Heart left ventricle (tissue), 13 donors: ENCODE data around the gene RFX3.

Source experiments
- POLR2A ChIP-seq, 2 donors: fragments of 450-650 bp; IDR thresholded peaks; one replicate each; pipeline ENCODE4 v1.6.1; 2017; ENCODE audit warnings: antibody characterized with exemption in 2 of 2, mild to moderate bottlenecking in 2 of 2, moderate library complexity in 2 of 2
- TF ChIP-seq, protein P1 (sequence below), 12 donors: fragments of 200-600 bp; sonication (generic) in 4 of 12; IDR thresholded peaks; one replicate each; pipeline versions ENCODE4 v1.5.0 to v1.8.0; 2018 to 2022; ENCODE audit warnings: antibody characterized with exemption in 12 of 12, mild to moderate bottlenecking in 5 of 12
- donor health status: ischemic (EF 13 %, LVEDD 7.1; RV severe dilation, severe dysfunction).
- donor health status: DM: no; HTN: yes; CAD: no.
- donor health status: DM: no; HTN: no; CAD: no.
- donor health status: ischemic (EF 25% LVEDD 6.9; RV normal size, moderate dysfunction).
- donor health status: ischemic (EF 25% LVEDD 5.7; RV mildly dilated, moderate dysfunction).
- donor health status: ischemic (EF 35%, LVEDD 5.7; RV mildly dilated, moderate dysfunction).
- donor health status: nonischemic (EF 11% LVEDD 7.7; RV severe dilation, severe dysfunction).
- donor health status: DM: yes; HTN: yes; CAD: no.
- donor health status: PGD.
- donor health status: ischemic (EF 29% LVEDD 5.4; RV normal size, mild dysfunction).
- donor health status: nonischemic (EF 23%, LVEDD 6.1; RV moderate dilation, normal function).

DNA sequence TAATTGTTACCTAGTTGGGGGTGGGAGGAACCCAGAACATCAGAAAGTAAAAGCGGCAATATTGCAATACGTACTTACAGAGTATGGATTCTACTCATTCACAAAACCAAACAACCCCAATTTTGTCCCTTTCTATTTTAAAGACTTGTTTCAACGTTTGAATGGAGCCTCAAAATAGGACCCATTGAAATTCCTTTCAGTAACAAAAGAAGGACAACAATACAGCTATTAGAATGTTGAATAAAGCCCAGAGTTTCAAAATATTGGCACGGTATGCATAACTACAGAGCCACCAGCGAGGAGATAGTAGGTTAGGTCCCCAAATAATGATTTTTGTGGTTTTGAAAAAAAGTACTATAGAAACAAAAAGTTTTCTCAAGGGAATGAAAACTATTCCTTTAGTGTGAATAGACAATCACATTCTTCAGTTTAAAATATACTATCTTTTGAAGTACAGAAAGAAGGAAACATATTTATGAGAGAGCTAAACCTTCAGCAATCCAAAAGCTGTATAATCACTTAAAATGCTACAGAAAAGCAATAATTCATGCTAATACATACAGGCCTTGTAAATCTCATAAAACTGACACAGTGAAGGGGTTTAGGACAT lies 235.5 kb downstream of the RFX3 start:
- TF ChIP-seq, protein P1, sequence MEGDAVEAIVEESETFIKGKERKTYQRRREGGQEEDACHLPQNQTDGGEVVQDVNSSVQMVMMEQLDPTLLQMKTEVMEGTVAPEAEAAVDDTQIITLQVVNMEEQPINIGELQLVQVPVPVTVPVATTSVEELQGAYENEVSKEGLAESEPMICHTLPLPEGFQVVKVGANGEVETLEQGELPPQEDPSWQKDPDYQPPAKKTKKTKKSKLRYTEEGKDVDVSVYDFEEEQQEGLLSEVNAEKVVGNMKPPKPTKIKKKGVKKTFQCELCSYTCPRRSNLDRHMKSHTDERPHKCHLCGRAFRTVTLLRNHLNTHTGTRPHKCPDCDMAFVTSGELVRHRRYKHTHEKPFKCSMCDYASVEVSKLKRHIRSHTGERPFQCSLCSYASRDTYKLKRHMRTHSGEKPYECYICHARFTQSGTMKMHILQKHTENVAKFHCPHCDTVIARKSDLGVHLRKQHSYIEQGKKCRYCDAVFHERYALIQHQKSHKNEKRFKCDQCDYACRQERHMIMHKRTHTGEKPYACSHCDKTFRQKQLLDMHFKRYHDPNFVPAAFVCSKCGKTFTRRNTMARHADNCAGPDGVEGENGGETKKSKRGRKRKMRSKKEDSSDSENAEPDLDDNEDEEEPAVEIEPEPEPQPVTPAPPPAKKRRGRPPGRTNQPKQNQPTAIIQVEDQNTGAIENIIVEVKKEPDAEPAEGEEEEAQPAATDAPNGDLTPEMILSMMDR (IDR thresholded peaks at IDR 0.05), result no peak
- TF ChIP-seq POLR2A (IDR thresholded peaks at IDR 0.05), result no peak
